ENCODE data around the gene TOX2.

GRCh38 chr20:44001667-44002596, 87.3 kb downstream of the TOX2 start:
- TF ChIP-seq CTCF (IDR thresholded peaks at IDR 0.05) = no peak
- no peak for TF ChIP-seq POLR2A (IDR thresholded peaks at IDR 0.05)

All from prostate gland (tissue), 2 donors.